ENCODE results near the gene GRM7. TPM values are rescaled to one million over a fixed set of nuclear protein-coding genes. Genes with fewer than 3 reads are reported as not detected.

Gene GRM7
- total RNA-seq, 2 experiments from 2014 or later, result not detected

GRCh38 chr3:7266551-7266950 lies 405.6 kb downstream of the GRM7 start:
- H3K79me2 ChIP-seq (ENCODE audit: insufficient read depth, low read depth, low read length), result no peaks in the 10 kb centered on the region
- no peaks in the 10 kb centered on the region for H3K9me2 ChIP-seq (ENCODE audit: insufficient read depth, low read length)
- CTCF ChIA-PET (ENCODE audit: unreplicated experiment), result no interaction called here
- H3K4me2 ChIP-seq (ENCODE audit: low read length), result no peak overlapping the region
- H3K36me3 ChIP-seq (ENCODE audit: insufficient read depth, low read length), result no peaks in the 10 kb centered on the region
- no peaks in the 10 kb centered on the region for H3K4me1 ChIP-seq (ENCODE audit: insufficient read depth, low read length, poor library complexity, severe bottlenecking)
- POLR2A ChIA-PET, result no interaction called here
- H3K4me3 ChIP-seq (ENCODE audit: low read depth, low read length, poor library complexity, severe bottlenecking), result no peak overlapping the region
- no peak overlapping the region for H3K27ac ChIP-seq (ENCODE audit: low read depth, low read length, poor library complexity, severe bottlenecking)
- intact Hi-C loops (cut with micrococcal nuclease; ENCODE audit: unreplicated experiment), result no loop called here
- H3K9me3 ChIP-seq (ENCODE audit: low read length), result no peaks in the 10 kb centered on the region
- TF ChIP-seq EZH2phosphoT487 (IDR thresholded peaks at IDR 0.05; ENCODE audit: borderline replicate concordance, low read depth, low read length) (no peak), CTCF (conservative IDR thresholded peaks at IDR 0.05; ENCODE audit: low read length) (no peak)
- BruUV-seq (replicated peaks), result no TSS peak
- DNase-seq (ENCODE audit: low spot score), result no peak
- H2AFZ ChIP-seq (ENCODE audit: low read length), result no peak overlapping the region
- H4K20me1 ChIP-seq (ENCODE audit: insufficient read depth, low read length), result no peaks in the 10 kb centered on the region

- no peak overlapping the region for H3K4me2 ChIP-seq (ENCODE audit: low read length)
- CTCF ChIA-PET (ENCODE audit: unreplicated experiment), result no interaction called here
- no TSS peak for BruUV-seq (replicated peaks)
- H3K4me1 ChIP-seq (ENCODE audit: insufficient read depth, low read length, poor library complexity, severe bottlenecking), result no peaks in the 10 kb centered on the region
- no peaks in the 10 kb centered on the region for H3K9me3 ChIP-seq (ENCODE audit: low read length)
- no peaks in the 10 kb centered on the region for H3K79me2 ChIP-seq (ENCODE audit: insufficient read depth, low read depth, low read length)
- no peaks in the 10 kb centered on the region for H4K20me1 ChIP-seq (ENCODE audit: insufficient read depth, low read length)
- no peaks in the 10 kb centered on the region for H3K36me3 ChIP-seq (ENCODE audit: insufficient read depth, low read length)
- POLR2A ChIA-PET, result no interaction called here
- DNase-seq (ENCODE audit: low spot score), result no peak
- no peak overlapping the region for H3K27ac ChIP-seq (ENCODE audit: low read depth, low read length, poor library complexity, severe bottlenecking)
- TF ChIP-seq EZH2phosphoT487 (IDR thresholded peaks at IDR 0.05; ENCODE audit: borderline replicate concordance, low read depth, low read length), result no peak
- TF ChIP-seq CTCF (conservative IDR thresholded peaks at IDR 0.05; ENCODE audit: low read length), result no peak
- H2AFZ ChIP-seq (ENCODE audit: low read length), result no peak overlapping the region
- no peak overlapping the region for H3K4me3 ChIP-seq (ENCODE audit: low read depth, low read length, poor library complexity, severe bottlenecking)
- no peaks in the 10 kb centered on the region for H3K9me2 ChIP-seq (ENCODE audit: insufficient read depth, low read length)
- intact Hi-C loops (cut with micrococcal nuclease; ENCODE audit: unreplicated experiment), result no loop called here
Observed at GRCh38 chr3:7270731-7271130, 409.8 kb downstream of the GRM7 start.

- Histone ChIP-seq H3K9me2 (ENCODE audit: insufficient read depth, low read length) (no peaks in the 10 kb centered on the region), H3K4me1 (ENCODE audit: insufficient read depth, low read length, poor library complexity, severe bottlenecking) (no peaks in the 10 kb centered on the region), H4K20me1 (ENCODE audit: insufficient read depth, low read length) (no peaks in the 10 kb centered on the region), H3K79me2 (ENCODE audit: insufficient read depth, low read depth, low read length) (no peaks in the 10 kb centered on the region), H3K4me3 (ENCODE audit: low read depth, low read length, poor library complexity, severe bottlenecking) (no peak overlapping the region), H2AFZ (ENCODE audit: low read length) (no peak overlapping the region), H3K9me3 (ENCODE audit: low read length) (no peaks in the 10 kb centered on the region), H3K4me2 (ENCODE audit: low read length) (no peak overlapping the region), H3K27ac (ENCODE audit: low read depth, low read length, poor library complexity, severe bottlenecking) (no peak overlapping the region), H3K36me3 (ENCODE audit: insufficient read depth, low read length) (no peaks in the 10 kb centered on the region)
- DNase-seq (ENCODE audit: low spot score), result no peak
- POLR2A ChIA-PET, result no interaction called here
- TF ChIP-seq CTCF (conservative IDR thresholded peaks at IDR 0.05; ENCODE audit: low read length), result no peak
- TF ChIP-seq EZH2phosphoT487 (IDR thresholded peaks at IDR 0.05; ENCODE audit: borderline replicate concordance, low read depth, low read length), result no peak
- CTCF ChIA-PET (ENCODE audit: unreplicated experiment), result no interaction called here
- intact Hi-C loops (cut with micrococcal nuclease; ENCODE audit: unreplicated experiment), result no loop called here
- no TSS peak for BruUV-seq (replicated peaks)
Observed at GRCh38 chr3:7271631-7272030, 410.7 kb downstream of the GRM7 start.
